ENCODE data around the gene CD160.
A peak's percentile ranks its signal among the peaks of the same experiment; 100 is the strongest.
"Not testable (repeated sequence)": the region's sequence is repeated elsewhere in the genome, so short reads cannot be mapped to it uniquely, and the experiment has no call there.

Gene CD160

DNA sequence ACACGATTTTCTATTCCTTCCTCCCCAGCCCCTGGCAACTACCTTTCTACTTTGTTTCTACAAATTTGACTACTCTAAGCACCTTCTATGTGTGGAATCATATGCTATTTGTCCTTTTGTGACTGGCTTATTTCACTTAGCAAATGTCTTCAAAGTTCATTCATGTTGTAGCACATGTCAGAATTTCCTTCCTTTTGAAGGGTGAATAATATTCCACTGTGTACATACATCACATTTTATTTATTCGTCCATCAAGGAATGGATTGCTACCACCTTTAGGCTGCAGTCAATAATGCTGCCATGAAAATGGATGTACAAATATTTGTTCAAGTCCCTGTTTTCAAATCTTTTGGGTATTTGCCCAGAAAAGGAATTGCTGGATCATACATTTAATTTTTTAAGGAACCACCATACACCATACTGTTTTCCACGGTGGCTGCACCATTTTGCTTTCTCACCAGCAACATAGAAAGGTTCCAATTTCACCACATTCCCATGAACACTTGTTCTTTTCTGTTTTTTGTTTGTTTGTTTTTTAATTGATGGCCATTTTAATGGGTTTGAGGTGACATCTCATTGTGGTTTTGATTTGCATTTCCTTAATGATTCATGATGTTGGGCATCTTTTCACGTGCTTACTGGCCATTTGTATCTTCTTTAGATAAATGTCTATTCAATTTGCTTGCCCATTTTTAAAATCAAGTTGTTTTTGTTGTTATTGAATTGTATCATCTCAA lies 8.8 kb upstream of the CD160 start:
- DNase-seq: no peak

DNA sequence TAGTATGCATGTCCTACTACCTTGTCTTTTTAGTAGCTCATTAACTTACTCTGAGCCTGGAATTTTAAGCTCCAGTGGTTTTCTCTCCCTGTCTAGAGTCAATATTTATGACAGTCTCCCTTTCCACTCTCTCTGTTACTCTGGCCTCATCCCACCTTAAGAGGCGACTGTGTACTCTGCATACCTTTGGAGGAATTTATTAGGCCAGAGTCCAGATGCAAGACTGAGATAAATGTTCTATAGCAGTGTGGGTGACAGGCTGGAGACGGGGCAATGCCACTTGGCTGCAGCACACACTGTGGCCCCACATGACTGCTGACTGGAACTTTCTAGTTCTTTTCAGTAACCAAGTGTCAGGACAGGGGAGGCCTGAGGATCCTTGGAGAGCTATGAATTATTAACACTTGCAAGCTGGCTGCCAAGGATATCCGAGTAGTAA lies 8.1 kb upstream of the CD160 start:
- DNase-seq: no peak

DNA sequence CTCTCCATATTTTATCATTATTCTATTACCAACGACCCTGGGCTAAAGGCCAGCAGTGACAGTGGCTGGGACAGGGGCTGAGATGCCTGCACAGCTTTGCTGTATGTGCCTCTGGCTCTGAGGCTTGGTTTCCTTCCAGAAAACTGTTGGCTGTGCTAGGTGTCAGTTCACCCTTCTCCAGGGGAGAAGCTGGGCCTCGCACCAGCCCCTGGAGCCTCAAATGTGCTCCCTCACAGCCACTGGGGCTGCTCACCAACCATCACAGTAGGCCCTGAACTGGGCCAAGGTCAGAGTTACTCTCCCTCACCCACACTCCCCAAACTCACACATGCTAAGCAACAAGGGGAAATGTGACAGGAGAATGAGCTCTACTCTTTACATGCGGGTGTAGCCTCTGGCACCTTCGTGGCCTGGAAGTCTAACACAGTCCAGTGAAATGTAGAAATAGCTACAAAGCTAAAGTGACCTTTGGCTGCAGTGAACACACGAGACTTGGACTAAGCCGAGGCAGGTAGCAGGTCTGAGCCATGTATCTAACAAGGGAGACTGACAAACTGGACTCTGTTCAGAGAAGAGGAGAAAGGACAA lies 4.7 kb upstream of the CD160 start:
- no peak for DNase-seq

DNA sequence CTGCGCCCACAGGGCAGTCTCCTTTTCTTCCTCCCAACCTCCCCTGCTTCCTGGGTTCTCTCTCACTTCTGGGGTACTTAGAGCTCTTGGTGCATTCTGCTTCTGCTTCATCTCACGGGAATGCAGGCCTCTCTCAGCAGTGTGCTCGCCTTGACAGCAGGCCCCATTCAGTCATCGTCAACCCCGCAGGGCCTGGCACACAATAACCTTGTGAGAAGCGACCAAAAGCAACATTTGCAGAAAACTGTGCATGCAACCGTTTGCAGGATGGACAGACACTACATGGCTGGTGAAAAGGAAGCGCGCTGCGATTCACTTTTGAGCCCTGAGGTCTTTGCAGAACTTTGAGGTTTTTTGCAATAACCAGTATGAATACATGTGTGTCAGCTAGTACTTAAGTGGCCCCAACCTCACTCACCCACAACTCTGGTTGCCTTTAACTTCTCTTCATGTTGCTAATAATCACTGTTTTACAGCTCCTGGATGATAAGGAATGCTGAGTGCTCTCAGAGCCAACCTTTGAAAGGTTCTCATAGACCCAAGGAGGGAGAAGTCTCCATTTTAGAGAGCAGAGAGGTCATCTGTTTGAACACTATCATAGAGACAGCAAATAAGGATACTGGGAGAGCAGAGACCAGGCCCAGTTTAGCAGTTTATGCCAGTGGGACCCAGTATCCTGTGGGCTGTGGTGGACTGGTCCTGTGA lies 2.5 kb upstream of the CD160 start:
- DNase-seq: no peak

- DNase-seq: no peak
These were observed 1.5 kb upstream of the CD160 start for GRCh38 chr1:145717833-145718232.

- not testable (repeated sequence) for DNase-seq
These were observed 834 bp upstream of the CD160 start for GRCh38 chr1:145718465-145718864.

- no peak for DNase-seq
These were observed 1.2 kb downstream of the CD160 start for GRCh38 chr1:145720556-145720877.

DNA sequence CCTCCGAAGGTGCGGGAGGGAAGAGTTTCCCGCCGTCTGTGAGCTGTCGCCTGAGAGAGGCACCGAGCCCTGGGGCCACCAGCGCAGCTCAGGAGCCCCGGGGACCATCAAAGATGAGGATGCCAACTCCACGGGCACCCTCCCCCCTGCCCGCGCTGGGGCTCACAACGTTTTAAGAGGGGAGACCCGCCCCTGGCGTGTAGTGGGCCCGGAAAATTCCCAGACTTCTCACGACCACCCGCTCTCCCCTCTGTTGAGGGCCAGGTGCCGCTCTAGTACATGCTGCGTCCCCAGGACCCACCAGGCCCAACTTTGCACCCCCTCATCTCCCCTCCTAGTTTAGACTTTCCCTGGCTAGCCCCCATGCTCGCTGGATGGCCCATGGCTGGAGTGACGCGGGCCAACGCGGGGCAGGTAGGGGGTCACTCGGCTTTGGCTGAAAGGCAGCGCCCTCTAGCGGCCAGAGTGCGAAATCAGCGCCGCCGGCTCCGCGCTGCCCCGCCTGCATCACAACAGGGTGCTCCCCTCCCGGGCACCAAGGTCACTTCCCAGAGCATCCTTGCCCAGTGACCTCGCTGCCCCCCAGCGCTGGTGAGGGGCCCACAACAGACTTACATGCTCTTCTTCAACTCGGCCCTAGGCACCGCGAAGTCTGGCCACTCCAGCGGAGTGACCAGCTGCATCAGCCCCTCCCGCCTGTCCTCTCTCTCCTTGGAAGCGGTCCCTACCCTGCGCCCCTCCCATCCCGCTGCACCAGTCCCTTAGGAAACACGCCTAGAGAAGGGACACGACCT lies 1.8 kb downstream of the CD160 start:
- peak; percentile 52 for DNase-seq

GRCh38 chr1:145726193-145726592 lies 6.9 kb downstream of the CD160 start:
- DNase-seq: not testable (repeated sequence)

GRCh38 chr1:145729196-145729595 lies 9.9 kb downstream of the CD160 start:
- no peak for DNase-seq

DNA sequence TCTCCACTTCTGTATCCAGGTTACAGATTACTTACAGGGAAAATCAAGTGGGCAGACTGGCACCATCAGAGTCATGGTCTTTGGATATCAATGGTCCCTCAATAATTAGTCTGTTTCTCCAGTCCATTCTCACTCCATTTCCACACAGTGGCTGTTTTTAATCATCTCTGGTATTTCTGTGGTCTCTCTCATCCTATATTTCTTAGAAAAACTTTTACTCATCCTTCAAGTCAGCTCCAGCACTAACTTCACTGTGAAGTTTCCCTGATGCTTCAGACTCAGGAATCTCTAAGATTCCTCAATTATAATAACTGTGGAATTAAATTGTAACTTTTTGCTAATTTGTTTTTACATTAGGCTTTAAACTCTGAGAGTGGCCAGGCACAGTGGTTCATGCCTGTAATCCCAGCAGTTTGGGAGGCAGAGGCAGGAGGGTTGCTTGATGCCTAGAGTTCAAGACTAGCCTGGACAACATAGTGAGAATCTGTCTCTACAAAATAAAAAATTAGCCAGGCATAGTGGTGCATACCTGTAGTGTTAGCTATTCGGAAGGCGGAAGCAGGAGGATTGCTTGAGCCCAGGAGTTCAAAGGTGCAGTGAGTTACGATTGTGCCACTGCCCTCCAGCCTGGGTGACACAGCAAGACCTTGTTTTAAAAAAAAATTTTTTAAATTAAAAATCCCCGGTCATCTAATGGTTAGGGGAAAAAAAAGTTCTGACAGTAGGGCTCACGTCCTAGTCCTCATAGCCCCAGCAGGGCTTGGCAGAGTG lies 10.6 kb downstream of the CD160 start:
- no peak for DNase-seq

DNA sequence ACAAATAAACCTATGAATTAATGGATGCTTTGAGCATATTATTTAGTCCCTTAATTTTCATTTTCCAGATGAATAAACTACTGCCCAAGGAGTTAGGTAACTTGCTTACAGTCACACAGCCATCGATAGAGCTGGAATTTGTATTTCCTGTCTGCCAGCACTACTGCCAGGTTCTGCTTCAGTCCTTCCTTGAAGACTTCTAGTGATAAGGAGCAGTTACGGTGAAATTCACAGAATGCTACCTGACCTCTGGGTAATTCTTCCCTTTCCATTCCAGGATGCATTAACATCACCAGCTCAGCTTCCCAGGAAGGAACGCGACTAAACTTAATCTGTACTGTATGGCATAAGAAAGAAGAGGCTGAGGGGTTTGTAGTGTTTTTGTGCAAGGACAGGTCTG lies 11.2 kb downstream of the CD160 start:
- no peak for DNase-seq

GRCh38 chr1:145730900-145731299 lies 11.6 kb downstream of the CD160 start:
- DNase-seq: no peak

DNA sequence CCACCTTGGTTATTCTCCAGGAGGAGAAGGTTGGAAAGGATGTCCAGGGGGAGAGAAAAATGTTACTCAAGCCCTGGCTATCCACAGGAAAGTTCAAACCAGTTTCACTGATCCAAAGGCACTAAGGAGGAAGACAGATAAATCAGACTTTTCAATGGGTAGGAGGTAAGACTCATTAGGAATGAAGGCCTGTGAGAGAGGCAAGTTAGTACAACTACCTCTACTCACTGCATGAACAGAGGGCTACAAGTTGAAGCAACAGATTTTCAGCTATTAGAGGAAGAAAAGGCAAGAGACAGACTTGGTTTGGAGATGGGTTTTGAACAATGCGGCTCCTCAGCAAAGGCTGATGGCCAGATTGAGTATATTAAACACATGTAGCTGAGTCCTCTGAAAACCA lies 16.9 kb downstream of the CD160 start:
- DNase-seq: no peak

DNA sequence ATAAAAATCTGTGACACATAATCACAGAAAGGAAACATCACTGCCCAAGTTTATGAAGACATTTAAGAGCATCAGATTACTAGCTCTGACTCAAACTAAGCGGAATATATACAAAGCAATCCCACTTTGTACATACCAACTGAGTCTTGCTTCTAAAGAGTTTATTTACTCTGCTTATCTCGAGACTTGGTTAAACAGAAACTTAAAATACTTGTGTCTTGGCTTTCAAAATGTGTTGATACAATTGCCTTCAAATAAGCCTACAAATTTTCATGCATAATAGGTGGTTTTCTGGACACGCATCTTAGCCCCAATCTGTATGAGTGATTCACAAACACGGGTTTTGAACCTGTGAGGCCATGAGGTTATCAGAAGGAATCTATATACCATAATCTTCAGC lies 21.0 kb downstream of the CD160 start:
- DNase-seq: no peak

DNA sequence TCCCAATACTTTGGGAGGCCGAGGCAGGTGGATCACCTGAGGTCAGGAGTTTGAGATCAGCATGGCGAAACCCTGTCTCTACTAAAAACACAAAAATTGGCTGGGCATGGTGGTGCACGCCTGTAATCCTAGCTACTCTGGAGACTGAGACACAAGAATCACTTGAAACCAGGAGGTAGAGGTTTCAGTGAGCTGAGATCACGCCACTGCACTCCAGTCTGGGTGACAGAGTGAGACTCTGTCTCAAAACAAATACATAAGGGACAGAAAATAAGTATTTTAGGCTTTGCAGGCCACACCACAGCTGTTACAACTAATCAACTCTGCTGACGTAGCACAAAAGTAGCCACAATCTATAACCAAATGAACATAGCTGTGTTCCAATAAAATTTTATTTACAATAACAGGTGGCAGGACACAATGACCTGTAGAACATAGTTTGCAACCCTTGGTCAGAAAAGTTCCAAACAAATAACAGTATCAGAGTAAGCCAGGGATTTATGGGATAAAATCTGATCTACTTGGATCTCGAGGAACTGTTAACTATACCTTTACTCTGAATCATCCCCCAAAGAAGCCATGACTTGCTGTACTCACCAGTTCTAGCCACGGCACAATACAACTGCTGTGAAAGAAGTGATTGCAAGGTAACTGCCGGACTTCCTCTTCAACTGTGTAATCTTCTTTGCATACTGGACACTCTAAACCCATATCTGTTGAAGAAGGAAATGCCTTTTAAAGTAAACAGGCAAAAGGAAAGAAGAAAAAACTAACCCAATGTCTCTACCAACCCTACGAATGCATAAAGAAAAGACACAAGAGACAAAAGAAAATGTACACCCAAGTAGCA lies 28.3 kb downstream of the CD160 start:
- no peak for DNase-seq

- no peak for DNase-seq
These were observed 31.1 kb downstream of the CD160 start for GRCh38 chr1:145750426-145750825.

DNA sequence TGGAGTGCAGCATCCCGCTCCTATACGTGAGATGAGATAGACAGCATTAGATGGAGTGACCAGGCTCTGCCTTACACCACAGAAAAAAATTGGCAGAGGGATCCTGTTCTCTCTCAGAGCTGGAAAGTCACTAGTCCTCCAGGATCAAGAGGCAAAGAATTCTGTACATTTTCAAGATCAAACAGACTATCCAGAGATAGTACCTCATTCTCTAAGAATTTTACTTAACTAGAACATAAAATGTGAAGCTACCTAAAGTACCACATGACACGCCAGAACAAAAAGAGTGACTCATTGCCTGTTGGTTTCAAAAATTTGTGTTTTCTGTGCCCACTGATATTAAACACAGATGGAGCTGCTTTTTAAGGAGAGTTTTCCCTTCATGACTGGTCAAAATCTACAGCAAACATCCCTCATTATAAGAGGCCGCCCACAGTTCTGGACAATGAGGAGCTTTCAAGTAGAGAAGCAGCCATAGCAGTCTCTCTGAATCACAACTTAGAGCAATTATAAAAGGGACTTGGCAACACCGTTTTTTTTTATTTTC lies 32.3 kb downstream of the CD160 start:
- DNase-seq: no peak

- DNase-seq: no peak
These were observed 38.1 kb downstream of the CD160 start for GRCh38 chr1:145757420-145757819.

GRCh38 chr1:145758116-145758515 lies 38.8 kb downstream of the CD160 start:
- no peak for DNase-seq

GRCh38 chr1:145758575-145758974 lies 39.3 kb downstream of the CD160 start:
- no peak for DNase-seq

All from activated CD4-positive, alpha-beta T cell treated with anti-CD3 and anti-CD28 coated beads for 1 hour (primary cell).